K562 (cell line): Measurements from ENCODE around the gene WIPF2.

Experiments used
- EP300 ChIP-seq: IDR thresholded peaks from 2 replicates; pipeline ENCODE4 v1.6.1; 2012; ENCODE audit warnings: low read length, improper control_type of control experiment
- MCM2 ChIP-seq: fragments of 450-650 bp; IDR thresholded peaks from 2 replicates; pipeline ENCODE4 v1.6.1; 2017; ENCODE audit warnings: low read depth, mild to moderate bottlenecking
- MYBL2 ChIP-seq, 2 experiments: fragments of 450-650 bp in 1 of 2; sonication (generic) in 1 of 2; formaldehyde crosslinking in 1 of 2; IDR thresholded peaks; 2 replicates each; pipeline versions ENCODE4 v1.6.1 to v1.8.1; 2017 to 2022; ENCODE audit warnings: borderline replicate concordance in 1 of 2, inconsistent platforms in 1 of 2, low read depth in 1 of 2, mild to moderate bottlenecking in 1 of 2, missing genetic modification reagents in 1 of 2, moderate library complexity in 1 of 2
- SMAD3 ChIP-seq: fragments of 450-650 bp; formaldehyde crosslinking; conservative IDR thresholded peaks from 2 replicates; pipeline ENCODE4 v1.4.0; 2020; ENCODE audit warnings: mild to moderate bottlenecking
- TEAD4 ChIP-seq, 2 experiments: sonication (generic) in 1 of 2; formaldehyde crosslinking in 1 of 2; IDR thresholded peaks; 2 replicates each; pipeline versions ENCODE4 v1.6.1 to v1.8.0; 2012 to 2022; ENCODE audit warnings: borderline replicate concordance in 1 of 2, inconsistent platforms in 1 of 2, low read length in 1 of 2, mild to moderate bottlenecking in 1 of 2, missing genetic modification reagents in 1 of 2
- U2AF1 ChIP-seq: fragments of 200-400 bp; formaldehyde crosslinking; optimal IDR thresholded peaks from 2 replicates; pipeline ENCODE3; 2017; ENCODE audit warnings: mild to moderate bottlenecking, low read depth, low read length, moderate library complexity
- ZNF316 ChIP-seq: fragments of 450-650 bp; IDR thresholded peaks from 2 replicates; pipeline ENCODE4 v1.6.1; 2016
- TF ChIP-seq, protein P1 (sequence below), 3 experiments: IDR thresholded peaks in 2 of 3; conservative IDR thresholded peaks in 1 of 3; 2 replicates each; pipeline ENCODE4 v1.5.1; 2011 to 2012; ENCODE audit warnings: low read length in 3 of 3, mild to moderate bottlenecking in 3 of 3, control low read depth in 2 of 3, improper control_type of control experiment in 1 of 3, inconsistent platforms in 1 of 3, low read depth in 1 of 3, mixed read lengths in 1 of 3, moderate library complexity in 1 of 3; ENCODE audit not compliant: insufficient read depth in 2 of 3
- TF ChIP-seq, protein P2 (sequence below), 2 experiments: IDR thresholded peaks in 1 of 2; conservative IDR thresholded peaks in 1 of 2; 2 replicates each; pipeline ENCODE4 v1.6.1; 2016; ENCODE audit warnings: low read depth in 2 of 2, mild to moderate bottlenecking in 1 of 2, missing compliant biosample characterization in 1 of 2, missing genetic modification characterization in 1 of 2, moderate library complexity in 1 of 2
- TF ChIP-seq, protein P3 (sequence below): sonication (generic); formaldehyde crosslinking; IDR thresholded peaks from 2 replicates; pipeline ENCODE4 v1.5.0; 2020; ENCODE audit warnings: missing genetic modification reagents
- TF ChIP-seq, protein P4 (sequence below), 3 experiments: fragments of 200-800 bp in 1 of 3; sonication (Bioruptor generic) in 1 of 3; sonication (generic) in 1 of 3; formaldehyde crosslinking in 1 of 3; IDR thresholded peaks; 2 replicates each; pipeline versions ENCODE4 v1.6.1 to v1.8.0; 2016 to 2022; ENCODE audit warnings: mild to moderate bottlenecking in 2 of 3, missing compliant biosample characterization in 2 of 3, missing genetic modification characterization in 2 of 3, missing genetic modification reagents in 1 of 3

GRCh38 chr17:40248507-40248906 is 29.4 kb downstream of the WIPF2 start:
- TF ChIP-seq, protein P1, sequence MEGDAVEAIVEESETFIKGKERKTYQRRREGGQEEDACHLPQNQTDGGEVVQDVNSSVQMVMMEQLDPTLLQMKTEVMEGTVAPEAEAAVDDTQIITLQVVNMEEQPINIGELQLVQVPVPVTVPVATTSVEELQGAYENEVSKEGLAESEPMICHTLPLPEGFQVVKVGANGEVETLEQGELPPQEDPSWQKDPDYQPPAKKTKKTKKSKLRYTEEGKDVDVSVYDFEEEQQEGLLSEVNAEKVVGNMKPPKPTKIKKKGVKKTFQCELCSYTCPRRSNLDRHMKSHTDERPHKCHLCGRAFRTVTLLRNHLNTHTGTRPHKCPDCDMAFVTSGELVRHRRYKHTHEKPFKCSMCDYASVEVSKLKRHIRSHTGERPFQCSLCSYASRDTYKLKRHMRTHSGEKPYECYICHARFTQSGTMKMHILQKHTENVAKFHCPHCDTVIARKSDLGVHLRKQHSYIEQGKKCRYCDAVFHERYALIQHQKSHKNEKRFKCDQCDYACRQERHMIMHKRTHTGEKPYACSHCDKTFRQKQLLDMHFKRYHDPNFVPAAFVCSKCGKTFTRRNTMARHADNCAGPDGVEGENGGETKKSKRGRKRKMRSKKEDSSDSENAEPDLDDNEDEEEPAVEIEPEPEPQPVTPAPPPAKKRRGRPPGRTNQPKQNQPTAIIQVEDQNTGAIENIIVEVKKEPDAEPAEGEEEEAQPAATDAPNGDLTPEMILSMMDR (IDR thresholded peaks at IDR 0.05 in 2 of 3, conservative IDR thresholded peaks at IDR 0.05 in 1 of 3; ENCODE audit: insufficient read depth in 2 of 3, low read depth in 1 of 3, low read length in 3 of 3), result no peak
- TF ChIP-seq MYBL2 (IDR thresholded peaks at IDR 0.05; ENCODE audit: low read depth), result no peak
- TF ChIP-seq MYBL2 (CRISPR knock-in tag; IDR thresholded peaks at IDR 0.05; ENCODE audit: borderline replicate concordance), result no peak
- TF ChIP-seq ZNF316, result no peak
- TF ChIP-seq, protein P2, sequence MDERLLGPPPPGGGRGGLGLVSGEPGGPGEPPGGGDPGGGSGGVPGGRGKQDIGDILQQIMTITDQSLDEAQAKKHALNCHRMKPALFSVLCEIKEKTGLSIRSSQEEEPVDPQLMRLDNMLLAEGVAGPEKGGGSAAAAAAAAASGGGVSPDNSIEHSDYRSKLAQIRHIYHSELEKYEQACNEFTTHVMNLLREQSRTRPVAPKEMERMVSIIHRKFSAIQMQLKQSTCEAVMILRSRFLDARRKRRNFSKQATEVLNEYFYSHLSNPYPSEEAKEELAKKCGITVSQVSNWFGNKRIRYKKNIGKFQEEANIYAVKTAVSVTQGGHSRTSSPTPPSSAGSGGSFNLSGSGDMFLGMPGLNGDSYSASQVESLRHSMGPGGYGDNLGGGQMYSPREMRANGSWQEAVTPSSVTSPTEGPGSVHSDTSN (CRISPR knock-in tag; IDR thresholded peaks at IDR 0.05; ENCODE audit: low read depth), result no peak
- TF ChIP-seq, protein P2 (tag; conservative IDR thresholded peaks at IDR 0.05; ENCODE audit: low read depth), result no peak
- TF ChIP-seq, protein P3, sequence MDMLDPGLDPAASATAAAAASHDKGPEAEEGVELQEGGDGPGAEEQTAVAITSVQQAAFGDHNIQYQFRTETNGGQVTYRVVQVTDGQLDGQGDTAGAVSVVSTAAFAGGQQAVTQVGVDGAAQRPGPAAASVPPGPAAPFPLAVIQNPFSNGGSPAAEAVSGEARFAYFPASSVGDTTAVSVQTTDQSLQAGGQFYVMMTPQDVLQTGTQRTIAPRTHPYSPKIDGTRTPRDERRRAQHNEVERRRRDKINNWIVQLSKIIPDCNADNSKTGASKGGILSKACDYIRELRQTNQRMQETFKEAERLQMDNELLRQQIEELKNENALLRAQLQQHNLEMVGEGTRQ (CRISPR knock-in tag), result no peak
- no peak for TF ChIP-seq U2AF1
- TF ChIP-seq SMAD3, result no peak
- TF ChIP-seq, protein P4, sequence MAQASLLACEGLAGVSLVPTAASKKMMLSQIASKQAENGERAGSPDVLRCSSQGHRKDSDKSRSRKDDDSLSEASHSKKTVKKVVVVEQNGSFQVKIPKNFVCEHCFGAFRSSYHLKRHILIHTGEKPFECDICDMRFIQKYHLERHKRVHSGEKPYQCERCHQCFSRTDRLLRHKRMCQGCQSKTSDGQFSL (CRISPR knock-in tag; IDR thresholded peaks at IDR 0.05), result no peak
- TF ChIP-seq, protein P4 (tag; IDR thresholded peaks at IDR 0.05), result no peak
- no peak for TF ChIP-seq MCM2
- no peak for TF ChIP-seq EP300
- TF ChIP-seq TEAD4 (IDR thresholded peaks at IDR 0.05; ENCODE audit: low read length), result no peak
- TF ChIP-seq TEAD4 (CRISPR knock-in tag; IDR thresholded peaks at IDR 0.05; ENCODE audit: borderline replicate concordance), result no peak
